Left hindlimb (tissue), 1 donor: Measurements from ENCODE around the gene CCDC158.
A peak's percentile ranks its signal among the peaks of the same experiment; 100 is the strongest.
"Not testable (repeated sequence)": the region's sequence is repeated elsewhere in the genome, so short reads cannot be mapped to it uniquely, and the experiment has no call there.

Experiments
- DNase-seq: peaks from one replicate; pipeline ENCODE4 v3.0.0-alpha.2; 2018

The CCDC158 gene

GRCh38 chr4:76420762-76421581 lies at the start of gene CCDC158:
TSS of gene CCDC158 (minus strand) at chr4:76421141. CDS start at chr4:76403207, 17,934 bp downstream.
- DNase-seq, result peak; percentile 54

- no peak for DNase-seq
Observed at GRCh38 chr4:76470532-76470931, 49.6 kb upstream of the CCDC158 start.

- no peak for DNase-seq
Observed at GRCh38 chr4:76470064-76470463, 49.1 kb upstream of the CCDC158 start.

GRCh38 chr4:76463568-76463967 lies 42.6 kb upstream of the CCDC158 start:
- no peak for DNase-seq

GRCh38 chr4:76459291-76459723 lies 38.4 kb upstream of the CCDC158 start:
- DNase-seq, result peak; percentile 35

- DNase-seq, result no peak
Observed at GRCh38 chr4:76458825-76459224, 37.9 kb upstream of the CCDC158 start.

GRCh38 chr4:76458297-76458696 lies 37.4 kb upstream of the CCDC158 start:
- DNase-seq, result no peak

GRCh38 chr4:76457885-76458284 lies 36.9 kb upstream of the CCDC158 start:
- DNase-seq, result no peak

GRCh38 chr4:76454073-76454472 lies 33.1 kb upstream of the CCDC158 start:
- not testable (repeated sequence) for DNase-seq

- no peak for DNase-seq
Observed at GRCh38 chr4:76453232-76453631, 32.3 kb upstream of the CCDC158 start.

- no peak for DNase-seq
Observed at GRCh38 chr4:76449833-76450232, 28.9 kb upstream of the CCDC158 start.

GRCh38 chr4:76449362-76449767 lies 28.4 kb upstream of the CCDC158 start:
- DNase-seq, result no peak

- DNase-seq, result no peak
Observed at GRCh38 chr4:76448211-76448610, 27.3 kb upstream of the CCDC158 start.

GRCh38 chr4:76447393-76447851 lies 26.5 kb upstream of the CCDC158 start:
- DNase-seq, result no peak

- no peak for DNase-seq
Observed at GRCh38 chr4:76445911-76446310, 25.0 kb upstream of the CCDC158 start.

- DNase-seq, result no peak
Observed at GRCh38 chr4:76443376-76443775, 22.4 kb upstream of the CCDC158 start.

- no peak for DNase-seq
Observed at GRCh38 chr4:76442807-76443206, 21.9 kb upstream of the CCDC158 start.

GRCh38 chr4:76441881-76442280 lies 20.9 kb upstream of the CCDC158 start:
- no peak for DNase-seq

- DNase-seq, result no peak
Observed at GRCh38 chr4:76439491-76439890, 18.6 kb upstream of the CCDC158 start.

GRCh38 chr4:76435528-76436319 lies 14.8 kb upstream of the CCDC158 start:
- DNase-seq, result no peak

GRCh38 chr4:76434901-76435527 lies 14.1 kb upstream of the CCDC158 start, which contains the start of gene SHROOM3:
TSS of gene SHROOM3 (plus strand) at chr4:76435229. CDS start at chr4:76436053, 824 bp downstream.
- no peak for DNase-seq

GRCh38 chr4:76430519-76431388 lies 9.8 kb upstream of the CCDC158 start:
- DNase-seq, result no peak
